Measurements from ENCODE around the gene UBASH3B.
A peak's percentile ranks its signal among the peaks of the same experiment; 100 is the strongest.

UBASH3B gene

DNA sequence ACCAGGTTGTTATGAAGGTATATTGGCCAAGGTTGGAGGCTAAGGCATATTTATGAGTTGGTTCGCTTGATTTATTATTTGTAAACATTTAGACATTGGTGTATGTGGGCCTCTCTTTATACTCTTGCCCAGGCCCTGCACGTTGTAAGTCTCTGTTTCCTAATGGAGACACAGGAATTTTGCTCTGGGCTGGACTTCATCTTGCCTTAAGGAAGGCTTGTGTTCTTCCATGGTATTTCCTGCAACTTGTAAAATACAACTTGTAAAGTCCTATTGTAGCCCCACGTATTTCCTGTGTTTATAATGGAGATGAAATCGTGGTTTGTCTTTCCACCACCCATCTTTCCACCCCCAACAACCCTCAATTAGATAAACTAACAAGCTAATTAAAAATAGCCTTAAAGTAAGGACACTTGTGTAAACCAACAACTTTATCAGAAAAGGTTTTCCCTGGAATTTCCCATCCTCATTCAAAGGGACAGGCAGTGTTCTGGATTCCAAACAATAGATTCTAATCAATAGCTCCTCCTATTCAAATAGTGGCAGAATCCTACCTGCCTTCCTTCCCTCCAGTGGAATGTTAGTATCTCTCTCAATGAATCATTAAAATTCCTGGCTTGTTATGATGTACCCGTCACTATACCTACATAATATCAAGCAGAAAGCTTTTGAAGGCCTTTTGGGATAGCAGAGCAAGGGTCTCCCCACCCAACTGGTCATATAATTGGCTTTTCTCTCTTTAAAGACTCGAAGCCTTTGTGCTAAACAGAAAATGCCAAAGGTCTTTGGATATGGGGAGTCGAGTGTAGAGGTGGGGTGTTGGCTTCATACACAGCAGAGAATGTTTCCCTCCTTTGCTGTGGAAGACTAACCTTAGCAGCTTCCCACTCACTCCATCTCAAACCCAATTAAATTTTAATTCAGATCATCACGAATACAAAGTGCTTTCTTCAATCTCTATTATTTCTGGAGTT, 77.1 kb downstream of the UBASH3B start:
- DNase-seq (ENCODE audit: low read depth in 2 of 2) = no peak

GRCh38 chr11:122733318-122733717, 77.8 kb downstream of the UBASH3B start:
- DNase-seq (ENCODE audit: low read depth in 2 of 2) = peak; percentile 40 to 43

GRCh38 chr11:122734848-122735496, 79.5 kb downstream of the UBASH3B start:
- DNase-seq (ENCODE audit: low read depth in 2 of 2) = no peak

GRCh38 chr11:122737951-122738693, 82.6 kb downstream of the UBASH3B start:
- no peak for DNase-seq (ENCODE audit: low read depth in 2 of 2)

GRCh38 chr11:122741613-122742300, 86.2 kb downstream of the UBASH3B start:
- DNase-seq (ENCODE audit: low read depth in 2 of 2) = no peak

GRCh38 chr11:122742301-122743018, 86.9 kb downstream of the UBASH3B start:
- DNase-seq (ENCODE audit: low read depth in 2 of 2) = no peak

DNA sequence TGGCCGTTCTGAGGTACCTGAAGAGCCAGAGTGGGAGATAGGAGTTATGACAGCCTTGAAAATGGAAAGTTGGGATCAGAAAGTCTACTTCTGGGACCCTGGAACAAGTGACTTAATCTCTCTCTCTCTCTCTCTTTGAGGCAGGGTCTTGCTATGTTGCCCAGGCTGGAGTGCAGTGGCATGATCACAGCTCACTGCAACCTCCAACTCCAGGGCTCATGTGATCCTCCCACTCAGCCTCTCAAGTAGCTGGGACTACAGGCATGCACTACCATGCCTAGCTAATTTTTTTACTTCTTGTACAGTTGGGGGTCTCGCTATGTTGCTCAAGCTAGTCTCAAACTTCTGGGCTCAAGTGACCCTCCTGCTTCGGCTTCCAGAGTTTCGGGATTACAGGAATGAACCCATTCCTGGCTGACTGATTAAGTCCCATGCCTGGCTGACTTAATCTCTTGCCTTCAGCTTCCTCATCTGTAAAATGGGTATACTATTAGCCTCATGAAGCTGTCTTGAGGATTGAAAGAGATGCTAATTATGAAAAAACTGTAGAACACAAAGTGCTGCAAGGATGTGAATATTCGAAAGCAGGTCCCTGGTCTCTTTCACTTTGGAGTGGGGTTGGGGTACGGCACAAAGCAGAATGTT, 87.7 kb downstream of the UBASH3B start:
- no peak for DNase-seq (ENCODE audit: low read depth in 2 of 2)

DNA sequence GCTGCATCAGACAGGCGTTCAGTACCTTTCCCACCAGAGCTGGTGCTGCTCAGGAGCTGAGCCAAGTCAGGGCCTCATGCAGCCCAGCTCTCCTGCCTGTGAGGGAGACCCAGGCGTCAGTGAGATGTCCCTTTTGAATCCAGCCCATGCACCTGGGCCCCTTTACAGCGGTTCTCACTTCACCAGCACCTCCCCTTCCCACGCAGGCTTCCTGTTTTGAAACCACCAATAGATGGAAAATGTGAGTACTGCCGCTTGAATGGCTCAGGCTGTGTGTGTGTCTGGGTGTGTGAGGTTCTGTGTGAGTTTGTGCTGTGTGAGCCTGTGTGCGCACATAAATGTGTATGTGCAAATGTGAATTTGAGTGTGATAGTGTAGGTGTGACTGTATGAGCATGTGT, 88.4 kb downstream of the UBASH3B start:
- no peak for DNase-seq (ENCODE audit: low read depth in 2 of 2)

DNA sequence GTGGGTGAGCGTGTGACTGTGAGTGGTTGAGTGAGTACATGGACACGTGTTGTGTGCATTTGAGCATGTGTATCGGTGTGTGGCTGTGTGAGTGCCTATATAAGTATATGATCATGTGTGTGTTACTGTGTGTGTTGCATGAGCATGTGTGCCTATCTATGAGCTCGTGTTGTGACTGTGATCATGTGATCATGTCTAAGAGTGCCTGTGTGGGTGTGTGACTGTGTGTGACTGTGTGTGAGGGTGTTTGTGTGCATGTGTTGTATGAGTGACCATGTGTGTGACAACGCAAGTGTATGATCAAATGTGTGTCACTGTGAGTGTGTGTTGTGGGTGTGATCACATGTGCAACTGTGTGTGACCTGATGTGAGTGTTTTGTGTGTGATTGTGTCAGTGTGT, 88.8 kb downstream of the UBASH3B start:
- DNase-seq (ENCODE audit: low read depth in 2 of 2) = no peak

DNA sequence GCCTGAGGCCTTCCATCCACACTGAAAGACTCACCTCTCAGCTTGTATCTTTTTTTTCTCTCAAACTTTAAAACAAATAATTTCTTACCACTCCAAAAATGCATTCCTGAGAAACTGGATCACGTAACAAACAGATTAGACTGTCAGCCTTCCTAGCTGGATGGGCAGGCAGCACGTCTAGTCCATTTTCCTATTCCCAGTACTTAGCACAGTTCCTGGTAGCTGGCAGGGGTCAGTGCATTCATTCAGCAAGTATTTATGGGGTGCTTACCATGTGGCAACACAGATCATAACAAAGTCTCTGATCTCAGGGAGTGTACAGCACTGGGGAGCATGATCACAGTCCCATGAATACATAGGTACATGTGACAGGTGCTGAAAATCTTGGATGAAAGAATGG, 89.6 kb downstream of the UBASH3B start:
- DNase-seq (ENCODE audit: low read depth in 2 of 2) = no peak

DNA sequence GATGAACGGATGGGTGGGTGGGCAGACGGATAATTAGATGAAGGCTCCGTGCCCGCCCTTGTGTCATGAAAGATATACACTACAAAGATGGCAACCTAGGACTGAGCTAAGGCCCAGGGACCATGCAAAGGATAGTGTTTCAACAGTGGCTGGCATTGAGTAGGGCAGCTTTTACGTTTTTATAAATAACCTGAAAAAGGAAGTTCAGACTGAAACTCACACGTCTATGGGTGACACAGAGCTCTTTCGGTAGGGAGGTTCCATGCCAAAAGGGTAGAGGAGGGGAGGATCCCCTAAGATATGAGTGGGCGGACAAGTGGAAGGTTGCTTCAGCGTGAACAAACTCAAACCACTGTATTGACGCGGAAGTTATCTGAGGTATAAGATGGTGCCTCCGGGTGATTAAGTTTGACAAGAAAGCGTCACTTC, 90.5 kb downstream of the UBASH3B start:
- no peak for DNase-seq (ENCODE audit: low read depth in 2 of 2)

DNA sequence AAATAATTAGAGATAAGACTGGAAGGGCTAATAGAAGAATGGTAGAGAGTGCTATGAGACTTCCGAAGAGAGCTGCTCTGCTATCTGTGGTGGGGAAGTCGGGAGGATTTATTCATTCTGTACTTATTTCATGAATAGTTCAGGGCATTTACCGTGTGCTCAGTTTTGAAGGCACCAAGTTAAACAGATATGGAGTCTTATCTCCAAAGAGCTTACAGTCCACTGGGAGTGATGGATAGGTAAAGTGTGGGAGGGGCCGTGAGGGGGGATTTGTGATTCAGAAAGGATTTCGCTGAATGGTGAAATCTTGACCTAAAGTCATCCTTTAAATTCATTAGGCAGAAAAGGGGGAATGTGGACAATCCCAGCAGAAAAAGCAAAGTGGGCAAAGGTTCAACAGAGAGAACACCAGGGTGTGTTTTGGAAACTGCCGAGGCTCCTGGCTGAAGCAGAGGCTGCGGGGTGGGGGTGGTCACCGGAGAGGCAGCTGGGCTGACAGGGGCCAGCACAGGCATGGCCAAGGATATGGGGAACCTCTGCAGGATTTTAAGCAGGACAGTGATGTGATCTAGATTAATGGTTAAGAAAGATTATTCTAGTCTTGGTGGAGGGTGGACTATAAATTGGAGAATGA, 91.2 kb downstream of the UBASH3B start:
- DNase-seq (ENCODE audit: low read depth in 2 of 2) = no peak

DNA sequence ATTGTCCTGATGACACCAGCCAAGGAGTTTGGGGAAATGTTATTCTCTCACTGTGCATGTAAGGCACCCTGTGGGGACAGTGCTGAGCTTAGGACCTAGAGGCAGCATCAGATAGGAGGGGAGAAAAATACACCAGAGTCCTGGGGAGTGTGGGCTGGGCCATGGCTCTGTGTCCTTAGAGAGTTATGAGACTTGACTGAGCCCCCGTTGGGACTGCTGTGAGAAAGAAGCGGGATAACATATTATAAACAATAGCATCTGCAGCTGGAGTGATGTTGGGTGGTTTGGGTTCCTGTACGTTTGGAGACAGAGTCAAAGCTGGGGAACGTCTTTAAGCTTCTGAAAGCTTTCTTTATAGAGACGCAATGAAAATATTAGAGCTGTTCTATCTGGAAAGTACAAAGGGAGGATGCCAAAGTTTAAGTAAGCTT, 91.8 kb downstream of the UBASH3B start:
- no peak for DNase-seq (ENCODE audit: low read depth in 2 of 2)

DNA sequence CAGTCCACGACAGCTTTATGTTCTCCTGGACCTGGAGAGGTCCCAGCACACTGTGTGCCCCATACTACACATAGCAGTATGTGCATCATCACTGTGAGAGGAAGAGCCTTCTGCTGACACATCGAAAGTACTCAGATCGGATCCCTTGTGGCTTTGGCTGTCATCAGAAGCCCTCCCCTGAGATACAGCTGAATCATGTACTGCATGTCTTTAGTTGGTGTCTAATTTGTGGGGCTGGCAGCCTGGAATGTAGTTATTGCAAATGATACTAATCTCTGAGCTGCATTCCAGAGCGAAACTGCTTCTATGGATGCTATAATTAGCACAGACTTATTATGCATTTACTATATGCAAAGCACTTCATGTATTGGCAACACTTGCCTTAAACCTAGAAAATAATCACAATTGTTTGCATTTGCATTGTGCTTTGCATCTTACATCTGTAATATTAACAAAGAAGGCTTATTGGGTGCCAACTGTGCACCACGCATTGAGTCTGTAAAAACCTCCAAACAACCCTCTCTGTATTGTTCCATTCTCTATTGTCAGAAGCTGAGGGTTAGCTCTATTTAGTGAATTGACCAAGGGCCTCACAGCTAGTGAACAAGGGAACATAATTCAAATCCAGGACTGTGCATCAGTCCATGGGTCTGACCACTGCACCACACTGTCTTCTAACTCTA, 93.6 kb downstream of the UBASH3B start:
- DNase-seq (ENCODE audit: low read depth in 2 of 2) = peak; percentile 88

DNA sequence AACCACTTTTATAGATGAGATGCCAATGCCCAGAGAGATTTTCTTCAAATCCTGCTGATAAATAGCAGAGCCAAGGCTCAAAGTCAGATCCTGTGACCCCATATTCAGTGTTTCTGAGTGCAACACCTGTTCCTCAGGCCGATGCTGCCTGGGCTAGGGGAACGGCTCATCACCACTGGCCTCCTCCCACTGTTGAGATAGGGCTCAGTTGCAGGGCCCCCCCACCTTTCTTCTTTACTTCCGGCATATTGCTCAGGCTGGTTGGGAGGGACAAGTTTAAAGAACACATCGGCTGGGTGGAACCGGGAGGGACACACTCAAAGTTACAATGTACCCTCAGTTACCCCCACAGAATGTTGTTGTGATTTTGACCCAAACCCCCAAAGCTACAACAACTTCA, 94.5 kb downstream of the UBASH3B start:
- DNase-seq (ENCODE audit: low read depth in 2 of 2) = no peak

GRCh38 chr11:122751292-122752070, 96.0 kb downstream of the UBASH3B start:
- DNase-seq (ENCODE audit: low read depth in 2 of 2) = no peak

- no peak for DNase-seq (ENCODE audit: low read depth in 2 of 2)
These were observed 98.5 kb downstream of the UBASH3B start for GRCh38 chr11:122754028-122754427.

DNA sequence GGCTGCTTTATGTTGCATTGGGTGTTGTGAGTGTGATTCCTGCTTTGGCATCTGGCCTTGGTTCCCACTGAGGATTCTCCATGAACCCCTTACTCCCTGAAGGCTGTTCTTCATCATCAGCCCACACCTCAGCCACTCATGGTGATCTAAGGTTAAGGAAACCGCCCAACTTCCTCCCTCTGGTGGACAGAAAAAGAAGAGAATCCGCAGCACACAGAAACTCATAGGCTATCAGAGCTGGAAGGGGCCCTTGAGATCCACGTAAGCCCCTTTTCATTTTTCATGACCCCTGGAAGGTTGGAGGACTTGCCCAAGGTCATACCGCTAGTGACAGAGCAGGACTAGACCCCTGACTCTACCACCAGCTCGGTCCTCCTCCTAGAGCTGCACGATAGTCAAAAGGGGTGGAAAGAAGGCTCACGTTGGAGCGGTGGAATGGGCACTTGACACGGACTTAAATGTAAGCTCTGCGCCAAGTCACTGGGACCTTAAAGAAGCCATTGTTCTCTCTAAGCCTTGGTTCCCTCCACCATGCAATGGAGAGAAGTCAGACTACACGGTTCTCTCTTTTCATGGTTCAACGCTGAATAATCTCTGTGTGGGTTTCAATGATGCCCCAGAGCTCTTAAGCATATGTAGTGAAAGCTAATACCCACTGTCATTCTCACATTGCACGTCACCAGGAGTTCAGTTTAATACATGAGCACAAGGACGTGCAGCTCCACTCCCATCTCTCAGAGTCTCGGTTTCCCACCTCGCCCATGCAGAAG, 99.2 kb downstream of the UBASH3B start:
- no peak for DNase-seq (ENCODE audit: low read depth in 2 of 2)
